ENCODE data around the gene MYMK.

Gene MYMK

GRCh38 chr9:133499132-133499891, 25.4 kb downstream of the MYMK start:
- DNase-seq = no peak

- DNase-seq = no peak
Measured at GRCh38 chr9:133496861-133497842, 27.6 kb downstream of the MYMK start.

- DNase-seq = no peak
Measured at GRCh38 chr9:133495327-133496293, 29.1 kb downstream of the MYMK start.

GRCh38 chr9:133494636-133495326, 30.0 kb downstream of the MYMK start:
- no peak for DNase-seq

- DNase-seq = no peak
Measured at GRCh38 chr9:133493845-133494540, 30.8 kb downstream of the MYMK start.

- no peak for DNase-seq
Measured at GRCh38 chr9:133493428-133493827, 31.3 kb downstream of the MYMK start.

GRCh38 chr9:133492061-133493021, 32.4 kb downstream of the MYMK start:
- no peak for DNase-seq

- DNase-seq = no peak
Measured at GRCh38 chr9:133491656-133491925, 33.2 kb downstream of the MYMK start.

GRCh38 chr9:133490865-133491655, 33.7 kb downstream of the MYMK start:
- DNase-seq = no peak

GRCh38 chr9:133490201-133490681, 34.5 kb downstream of the MYMK start:
- DNase-seq = no peak

GRCh38 chr9:133489253-133490190, 35.2 kb downstream of the MYMK start:
- DNase-seq = no peak

- no peak for DNase-seq
Measured at GRCh38 chr9:133488686-133489252, 36.0 kb downstream of the MYMK start.

- DNase-seq = no peak
Measured at GRCh38 chr9:133487331-133487725, 37.4 kb downstream of the MYMK start.

GRCh38 chr9:133485531-133486260, 39.1 kb downstream of the MYMK start:
- peak; percentile 64 for DNase-seq

GRCh38 chr9:133484671-133485437, 39.9 kb downstream of the MYMK start:
- no peak for DNase-seq

GRCh38 chr9:133483611-133484010, 41.1 kb downstream of the MYMK start:
- no peak for DNase-seq
